AML-193 (cell line): Measurements from ENCODE around the gene TTYH2.

Experiments
- DNase-seq, 2 experiments: peaks; one replicate each; lab custom pipeline; 2025; lab: John Stamatoyannopoulos, UW

The TTYH2 gene

GRCh38 chr17:74194682-74195081, 18.7 kb upstream of the TTYH2 start:
- DNase-seq: no peak

GRCh38 chr17:74196541-74197317, 16.6 kb upstream of the TTYH2 start:
- no peak for DNase-seq

GRCh38 chr17:74197801-74198200, 15.6 kb upstream of the TTYH2 start:
- no peak for DNase-seq

GRCh38 chr17:74198694-74199093, 14.7 kb upstream of the TTYH2 start:
- no peak for DNase-seq

DNA sequence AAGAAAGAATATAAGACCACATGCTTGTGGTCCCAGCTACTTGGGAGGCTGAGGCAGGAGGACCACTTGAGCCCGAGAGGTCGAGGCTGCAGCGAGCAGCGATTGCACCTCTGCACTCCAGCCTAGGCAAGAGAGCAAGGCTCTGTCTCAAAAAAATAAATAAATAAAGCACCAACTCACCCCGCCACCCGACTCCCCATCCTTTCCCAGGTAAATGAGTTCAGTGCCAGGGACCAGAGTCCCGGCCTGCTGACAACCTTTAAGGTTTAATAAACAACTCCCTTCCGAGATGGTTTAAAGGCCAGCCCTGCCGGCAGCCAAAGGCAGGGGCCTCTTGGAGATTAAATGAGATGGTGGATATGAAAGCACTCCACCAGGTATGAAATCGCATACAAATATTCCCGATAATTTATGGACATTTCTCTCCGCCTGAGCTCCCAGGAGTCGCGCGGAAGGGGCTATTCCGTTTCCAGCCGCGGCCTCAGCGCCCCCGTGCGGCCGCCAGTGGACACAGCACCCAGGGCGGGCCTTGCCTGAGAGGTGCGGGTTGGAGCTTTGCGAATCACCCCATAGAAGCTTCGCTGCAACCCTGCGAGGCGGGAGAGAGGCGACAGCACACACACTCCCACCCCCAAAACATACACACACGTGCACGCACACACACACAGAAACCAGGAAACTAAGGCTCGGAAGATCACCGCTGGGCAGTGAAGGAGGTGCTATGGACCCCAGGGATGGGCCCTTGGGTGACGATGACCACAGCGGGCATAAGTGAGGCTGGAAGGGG, 13.9 kb upstream of the TTYH2 start:
- DNase-seq: peak; percentile 31 to 52

DNA sequence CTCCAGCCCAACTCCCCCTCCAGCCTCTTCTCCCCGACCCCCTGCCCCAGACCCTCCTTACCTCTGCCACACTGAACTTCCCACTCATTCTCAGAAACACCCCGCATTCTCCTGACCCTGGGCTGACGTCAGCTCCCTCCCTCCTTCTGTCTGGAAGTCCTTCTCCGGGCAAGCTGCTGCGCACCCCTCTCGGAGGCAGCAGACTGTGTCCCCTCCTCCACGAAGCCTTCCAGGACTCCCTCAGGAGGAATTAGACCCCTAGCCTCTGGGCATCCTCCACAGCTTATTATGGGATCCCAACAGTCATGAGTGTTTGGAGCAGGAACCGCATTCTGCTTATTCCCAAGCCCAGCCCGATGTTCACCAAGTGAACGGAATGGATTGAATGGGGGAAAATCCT, 13.3 kb upstream of the TTYH2 start:
- DNase-seq: no peak

DNA sequence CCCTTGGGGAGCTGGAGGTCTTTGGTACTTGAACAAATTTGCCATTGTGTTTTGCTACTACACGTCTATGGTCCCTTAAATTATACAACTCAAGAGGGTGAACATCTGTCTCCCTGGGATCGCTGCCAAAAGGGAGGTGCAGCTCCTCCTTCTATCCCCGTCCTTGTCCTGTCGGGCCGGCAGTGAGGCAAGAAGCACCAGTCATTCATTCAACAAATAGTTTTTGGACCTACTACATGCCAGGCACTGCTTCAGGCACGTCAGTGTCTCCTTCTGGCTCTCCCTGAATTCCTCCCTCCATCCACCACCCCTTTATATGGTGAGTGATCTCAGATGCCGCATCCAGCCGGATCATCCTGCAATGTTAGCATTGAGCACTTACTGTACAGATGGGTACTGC, 12.1 kb upstream of the TTYH2 start:
- no peak for DNase-seq

GRCh38 chr17:74201948-74202347, 11.4 kb upstream of the TTYH2 start:
- DNase-seq: no peak

DNA sequence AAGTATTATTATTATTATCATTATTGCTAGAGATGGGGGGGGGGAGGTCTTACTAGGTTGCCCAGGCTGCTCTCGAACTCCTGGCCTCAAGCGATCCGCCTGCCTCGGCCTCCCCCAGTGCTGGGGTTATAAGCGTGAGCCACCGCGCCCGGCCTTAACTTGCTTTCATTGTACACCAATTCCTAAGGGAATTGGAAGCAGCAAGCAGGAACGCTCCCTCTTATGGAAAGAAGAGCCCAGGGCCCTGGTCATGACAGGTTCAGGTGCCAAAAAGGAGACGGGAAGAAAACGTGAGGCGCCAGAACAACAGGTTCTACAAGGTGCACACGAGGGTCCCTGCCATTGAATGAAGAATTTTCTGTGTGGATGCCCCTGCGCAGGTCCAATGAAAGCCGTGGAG, 10.4 kb upstream of the TTYH2 start:
- no peak for DNase-seq

- peak; percentile 96 to 98 for DNase-seq
Measured at GRCh38 chr17:74203439-74204240, 9.7 kb upstream of the TTYH2 start, which contains the start of gene RPL38. TSS of gene RPL38 (plus strand) at chr17:74203678. CDS start at chr17:74203956, 278 bp downstream.

GRCh38 chr17:74204474-74204873, 8.9 kb upstream of the TTYH2 start:
- DNase-seq: no peak

DNA sequence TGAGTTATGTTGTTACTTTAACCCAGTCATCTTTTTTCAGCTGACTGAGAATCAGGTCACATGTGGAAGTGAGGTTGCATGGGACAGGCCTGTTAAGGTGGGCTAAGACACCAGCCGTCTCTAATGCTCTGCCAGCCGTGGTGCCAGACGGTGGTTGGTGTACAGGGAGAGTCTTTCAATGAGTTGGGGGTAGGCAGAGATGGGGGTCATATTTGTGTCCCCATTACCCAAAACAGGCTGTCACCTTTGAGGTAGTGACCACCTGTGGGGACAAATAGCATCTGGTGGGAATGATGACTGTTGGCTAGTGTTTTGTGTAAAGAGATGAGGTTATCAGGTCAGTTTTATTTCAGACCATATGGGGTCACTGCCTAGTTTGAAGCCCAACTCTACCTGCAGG, 8.1 kb upstream of the TTYH2 start:
- no peak for DNase-seq

DNA sequence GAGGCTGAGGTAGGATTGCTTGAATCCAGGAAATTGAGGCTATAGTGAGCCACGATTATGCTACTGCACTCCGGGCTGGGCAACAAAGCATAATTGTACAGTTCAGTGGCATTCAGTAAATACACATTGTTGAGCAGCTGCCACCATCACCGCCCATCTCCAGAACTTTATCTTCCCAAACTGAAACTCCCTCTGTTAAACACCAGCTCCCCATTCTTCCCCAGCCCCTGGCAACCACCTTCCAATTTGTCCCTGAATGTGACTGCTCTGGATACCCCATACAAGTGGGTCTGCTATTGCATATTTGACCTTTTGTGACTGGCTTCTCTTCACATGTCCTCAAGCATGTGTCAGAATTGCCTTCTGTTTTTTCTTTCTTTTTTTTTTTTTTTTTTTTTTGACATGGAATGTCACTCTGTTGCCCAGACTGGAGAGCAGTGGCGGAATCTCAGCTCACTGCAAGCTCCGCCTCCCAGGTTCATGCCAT, 7.0 kb upstream of the TTYH2 start:
- no peak for DNase-seq

- DNase-seq: peak; percentile 69 to 74
Measured at GRCh38 chr17:74210191-74211140, 2.9 kb upstream of the TTYH2 start.

GRCh38 chr17:74211141-74211911, 2.0 kb upstream of the TTYH2 start:
- DNase-seq: no peak

- DNase-seq: no peak
Measured at GRCh38 chr17:74211912-74212208, 1.5 kb upstream of the TTYH2 start.

GRCh38 chr17:74212209-74212912, 1.0 kb upstream of the TTYH2 start:
- DNase-seq: no peak

DNA sequence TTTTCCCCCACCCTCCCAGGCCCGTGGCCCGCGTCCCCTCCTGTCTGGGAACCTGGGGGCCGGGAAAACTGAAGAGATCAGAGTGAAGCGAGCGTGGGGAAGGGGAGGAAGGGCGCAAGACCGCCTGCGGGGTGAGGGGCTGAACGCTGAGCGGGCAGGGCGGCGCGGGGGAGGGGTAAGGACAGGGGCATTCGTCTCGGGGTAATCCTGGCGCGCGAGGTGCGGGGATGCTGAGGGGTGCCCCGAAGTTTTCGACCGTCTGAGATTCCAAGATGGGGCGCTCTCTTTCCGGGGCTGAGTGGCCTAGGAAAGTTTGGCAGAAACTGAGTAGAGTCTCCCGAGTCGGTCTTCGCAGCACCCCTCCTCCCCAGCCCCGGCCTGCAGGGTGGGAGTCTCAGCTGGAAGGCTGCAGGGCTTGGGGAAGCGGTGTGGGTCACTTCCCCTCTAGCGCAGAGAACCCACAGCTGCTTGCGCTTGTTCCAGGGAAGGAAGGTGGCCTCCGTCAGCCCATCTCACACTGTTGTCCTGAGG, 555 bp downstream of the TTYH2 start:
- DNase-seq: peak; percentile 41 to 48

DNA sequence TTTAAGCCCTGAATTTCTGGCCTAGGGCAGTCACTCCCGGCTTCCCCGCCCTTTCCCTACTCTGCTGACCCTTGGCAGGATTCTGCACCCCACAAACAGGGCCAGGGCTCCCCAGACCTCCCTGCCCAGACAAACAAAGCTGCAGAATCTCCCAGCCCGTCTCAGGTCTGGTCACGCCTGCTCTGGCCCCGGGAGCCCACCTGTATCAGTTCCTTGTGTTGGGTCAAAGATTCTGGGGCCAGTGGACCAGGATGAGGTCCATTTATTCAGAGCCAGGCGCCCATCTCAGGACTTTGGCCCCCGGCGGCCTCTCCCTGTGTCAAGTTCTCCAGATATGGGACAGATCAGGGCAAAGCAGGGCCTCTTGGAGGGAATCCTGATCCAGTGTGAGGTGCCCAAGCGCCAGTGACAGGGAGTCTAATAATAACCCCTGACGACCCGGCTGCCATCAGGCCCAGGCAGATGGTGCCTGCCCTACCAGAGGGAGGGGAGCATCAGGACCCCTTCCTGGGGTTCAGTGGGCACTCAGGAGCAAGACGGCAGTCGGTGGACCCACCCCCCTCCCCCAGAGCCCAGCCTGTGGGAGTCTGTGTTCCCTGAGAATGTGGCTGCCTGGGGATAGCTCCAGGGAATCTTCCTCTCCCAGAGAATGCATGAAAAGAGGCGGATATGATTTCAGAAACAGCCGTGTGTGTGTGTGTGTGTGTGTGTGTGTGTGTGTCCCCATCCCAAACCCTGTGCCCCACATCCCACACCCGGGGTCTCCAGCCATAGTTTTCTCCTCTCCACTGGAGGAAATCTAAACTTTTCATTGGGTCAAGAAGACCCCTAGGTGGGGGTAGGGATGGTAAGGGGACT, 1.3 kb downstream of the TTYH2 start:
- no peak for DNase-seq
